Measurements from ENCODE around the gene TIMM10B. TPM values are rescaled to one million over a fixed set of nuclear protein-coding genes. Genes with fewer than 3 reads are reported as not detected.

The TIMM10B gene
- total RNA-seq, 2 experiments from 2014 or later = 29.2 to 47.0 TPM

- Mint-ChIP-seq H3K4me3 (no peak overlapping the region), H3K27me3 (no peaks in the 10 kb centered on the region), H3K36me3 (peaks cover 8% of the 10 kb centered on the region)
Observed at GRCh38 chr11:6475936-6476335, 5.4 kb upstream of the TIMM10B start.

DNA sequence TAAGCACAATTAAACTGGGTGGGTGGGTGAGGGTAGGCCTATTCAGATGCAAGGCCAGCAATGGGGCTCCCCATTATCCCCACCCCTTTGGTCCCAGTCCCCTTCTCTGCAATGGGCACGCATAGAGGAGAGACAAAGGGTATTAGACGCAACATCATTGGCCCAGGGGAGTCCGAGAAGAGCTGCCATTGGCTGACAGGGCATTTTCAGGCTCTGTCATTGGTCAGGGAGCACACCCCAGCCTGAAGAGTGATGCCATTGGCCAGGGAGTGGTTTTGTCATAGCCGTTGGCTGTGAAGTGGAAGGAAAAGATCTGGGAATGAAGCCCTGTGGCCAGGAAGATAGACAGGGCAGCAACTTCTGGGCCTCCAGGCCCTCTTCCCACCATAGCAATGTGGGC is 4.7 kb upstream of the TIMM10B start:
- CTCF ChIA-PET = interaction anchor here (1.0 to 4.3 kb wide), 2 partner anchors 98 to 122 kb away, joined by 3 to 19 read pairs; no protein-coding TSS in a partner anchor
- Mint-ChIP-seq H3K4me1 (peaks cover 23% of the 10 kb centered on the region), H3K9me3 (ENCODE audit: low read depth) (no peaks in the 10 kb centered on the region), H3K27ac (no peak overlapping the region), H3K27me3 (no peaks in the 10 kb centered on the region), H3K4me3 (no peak overlapping the region), H3K36me3 (peaks cover 10% of the 10 kb centered on the region)
- DNase-seq (no peak), ATAC-seq (no peak)

More at GRCh38 chr11:6475936-6476335, 5.4 kb upstream of the TIMM10B start:
- no peak for DNase-seq
- Mint-ChIP-seq H3K4me1 (peaks cover 27% of the 10 kb centered on the region), H3K27ac (no peak overlapping the region), H3K9me3 (ENCODE audit: low read depth) (no peaks in the 10 kb centered on the region)
- ATAC-seq = no peak
- CTCF ChIA-PET = interaction anchor here (1.0 to 4.3 kb wide), 3 partner anchors 9 to 121 kb away, joined by 3 to 19 read pairs (median 4); no protein-coding TSS in a partner anchor

DNA sequence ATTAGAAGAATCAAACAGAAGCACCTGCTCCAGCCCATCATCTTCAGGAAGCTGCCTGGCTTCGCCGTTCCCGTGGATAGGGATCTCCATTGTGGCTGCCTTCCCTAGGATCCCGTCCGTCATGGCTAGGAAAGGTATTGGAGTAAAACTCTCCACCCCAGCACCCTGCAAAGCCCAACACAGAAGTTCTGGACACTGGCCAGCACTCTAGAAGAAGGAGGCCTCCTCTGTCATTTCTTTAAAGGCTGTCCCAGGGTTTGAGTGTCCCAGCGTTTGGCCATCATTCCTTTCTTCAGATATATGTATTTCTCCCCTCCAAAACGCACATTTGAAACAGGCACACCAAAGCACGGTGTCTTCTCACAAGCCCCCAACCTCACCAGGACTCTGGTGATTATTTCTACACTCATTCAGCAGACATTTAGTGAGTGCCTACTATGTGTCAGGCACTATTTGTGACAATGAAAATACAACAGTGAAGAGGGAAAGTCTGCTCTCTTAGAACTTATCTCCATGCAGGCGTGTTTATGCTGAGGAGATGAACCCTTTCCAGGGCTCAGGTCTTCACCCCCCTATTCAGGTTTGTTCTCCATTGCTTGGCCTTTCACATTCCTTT is 894 bp upstream of the TIMM10B start:
- ATAC-seq (no peak), DNase-seq (no peak)
- Mint-ChIP-seq H3K9me3 (ENCODE audit: low read depth) (no peaks in the 10 kb centered on the region), H3K4me3 (peak overlapping the region; percentile 86), H3K27me3 (no peaks in the 10 kb centered on the region), H3K4me1 (peaks cover 32% of the 10 kb centered on the region), H3K36me3 (peaks cover 23% of the 10 kb centered on the region), H3K27ac (peak overlapping the region; percentile 95)
- CTCF ChIA-PET = interaction anchor here (0.9 to 3.7 kb wide), 2 partner anchors 37 to 101 kb away, joined by 3 to 39 read pairs; no protein-coding TSS in a partner anchor

GRCh38 chr11:6481924-6482275 is 599 bp downstream of the TIMM10B start:
- ATAC-seq (peak; percentile 2), DNase-seq (no peak)
- no peaks in the 10 kb centered on the region for H3K9me3 Mint-ChIP-seq (ENCODE audit: low read depth)
- H3K27ac Mint-ChIP-seq = peak overlapping the region; percentile 95
- CTCF ChIA-PET = interaction anchor here (0.9 to 3.7 kb wide), 12 partner anchors 12 to 201 kb away, joined by 3 to 39 read pairs (median 6); partner anchors contain the start of genes APBB1, MRPL17 and SMPD1
- peak overlapping the region; percentile 86 for H3K4me3 Mint-ChIP-seq
- H3K27me3 Mint-ChIP-seq = no peaks in the 10 kb centered on the region
- H3K36me3 Mint-ChIP-seq = peaks cover 21% of the 10 kb centered on the region
- H3K4me1 Mint-ChIP-seq = peaks cover 32% of the 10 kb centered on the region

GRCh38 chr11:6482441-6482840 is 1.1 kb downstream of the TIMM10B start:
- H3K4me1 Mint-ChIP-seq = peaks cover 32% of the 10 kb centered on the region
- H3K27me3 Mint-ChIP-seq = no peaks in the 10 kb centered on the region
- DNase-seq = no peak
- ATAC-seq = no peak
- peak overlapping the region; percentile 86 for H3K4me3 Mint-ChIP-seq
- H3K27ac Mint-ChIP-seq = peak overlapping the region; percentile 95
- H3K9me3 Mint-ChIP-seq (ENCODE audit: low read depth) = no peaks in the 10 kb centered on the region
- CTCF ChIA-PET = interaction anchor here (0.8 to 3.7 kb wide), 10 partner anchors 22 to 122 kb away, joined by 3 to 39 read pairs (median 6); partner anchors contain the start of genes APBB1 and SMPD1
- peaks cover 21% of the 10 kb centered on the region for H3K36me3 Mint-ChIP-seq

- H3K4me3 Mint-ChIP-seq = peak overlapping the region; percentile 86
- DNase-seq = no peak
- ATAC-seq = no peak
- peaks cover 23% of the 10 kb centered on the region for H3K36me3 Mint-ChIP-seq
- H3K4me1 Mint-ChIP-seq = peaks cover 32% of the 10 kb centered on the region
- H3K27ac Mint-ChIP-seq = peak overlapping the region; percentile 20
- CTCF ChIA-PET = interaction anchor here (0.8 to 3.7 kb wide), 6 partner anchors 23 to 122 kb away, joined by 3 to 39 read pairs (median 7); no protein-coding TSS in a partner anchor
- no peaks in the 10 kb centered on the region for H3K27me3 Mint-ChIP-seq
- no peaks in the 10 kb centered on the region for H3K9me3 Mint-ChIP-seq (ENCODE audit: low read depth)
Observed at GRCh38 chr11:6483015-6483414, 1.7 kb downstream of the TIMM10B start.

- Mint-ChIP-seq H3K4me3 (no peak overlapping the region), H3K9me3 (ENCODE audit: low read depth) (no peaks in the 10 kb centered on the region), H3K4me1 (peaks cover 19% of the 10 kb centered on the region), H3K27ac (no peak overlapping the region), H3K36me3 (peaks cover 26% of the 10 kb centered on the region), H3K27me3 (no peaks in the 10 kb centered on the region)
- DNase-seq (no peak), ATAC-seq (no peak)
- CTCF ChIA-PET = interaction anchor here (1.4 to 1.8 kb wide), 3 partner anchors 13 to 106 kb away, joined by 5 to 8 read pairs (median 6); no protein-coding TSS in a partner anchor
Observed at GRCh38 chr11:6485661-6486060, 4.4 kb downstream of the TIMM10B start.

- no peaks in the 10 kb centered on the region for H3K9me3 Mint-ChIP-seq (ENCODE audit: low read depth)
- DNase-seq (no peak), ATAC-seq (no peak)
- no peaks in the 10 kb centered on the region for H3K27me3 Mint-ChIP-seq
- no peak overlapping the region for H3K27ac Mint-ChIP-seq
- CTCF ChIA-PET = interaction anchor here (1.4 to 1.8 kb wide), 3 partner anchors 12 to 107 kb away, joined by 5 to 8 read pairs (median 6); no protein-coding TSS in a partner anchor
- H3K4me3 Mint-ChIP-seq = no peak overlapping the region
- peaks cover 17% of the 10 kb centered on the region for H3K4me1 Mint-ChIP-seq
- peaks cover 27% of the 10 kb centered on the region for H3K36me3 Mint-ChIP-seq
Observed at GRCh38 chr11:6486256-6486655, 5.0 kb downstream of the TIMM10B start.

GRCh38 chr11:6486938-6487337 is 5.6 kb downstream of the TIMM10B start:
- CTCF ChIA-PET = interaction anchor here (1.2 to 1.8 kb wide), 4 partner anchors 12 to 108 kb away, joined by 3 to 8 read pairs (median 6); no protein-coding TSS in a partner anchor
- DNase-seq (no peak), ATAC-seq (no peak)
- Mint-ChIP-seq H3K27me3 (no peaks in the 10 kb centered on the region), H3K4me1 (peaks cover 17% of the 10 kb centered on the region), H3K4me3 (no peak overlapping the region), H3K27ac (no peak overlapping the region), H3K36me3 (peaks cover 25% of the 10 kb centered on the region), H3K9me3 (ENCODE audit: low read depth) (no peaks in the 10 kb centered on the region)

- peaks cover 3% of the 10 kb centered on the region for H3K4me1 Mint-ChIP-seq
- H3K27ac Mint-ChIP-seq = no peak overlapping the region
- peaks cover 17% of the 10 kb centered on the region for H3K36me3 Mint-ChIP-seq
- DNase-seq (no peak), ATAC-seq (no peak)
- H3K9me3 Mint-ChIP-seq (ENCODE audit: low read depth) = no peaks in the 10 kb centered on the region
- no peaks in the 10 kb centered on the region for H3K27me3 Mint-ChIP-seq
- CTCF ChIA-PET = interaction anchor here (3.0 kb wide), 1 partner anchor 109 kb away, joined by 12 read pairs; no protein-coding TSS in a partner anchor
- no peak overlapping the region for H3K4me3 Mint-ChIP-seq
Observed at GRCh38 chr11:6488342-6488741, 7.0 kb downstream of the TIMM10B start.

- peak overlapping the region; percentile 4 for H3K27ac Mint-ChIP-seq
- DNase-seq = no peak
- H3K4me3 Mint-ChIP-seq = no peak overlapping the region
- H3K4me1 Mint-ChIP-seq = no peaks in the 10 kb centered on the region
- CTCF ChIA-PET = interaction anchor here (3.0 kb wide), 1 partner anchor 110 kb away, joined by 12 read pairs; no protein-coding TSS in a partner anchor
- no peaks in the 10 kb centered on the region for H3K27me3 Mint-ChIP-seq
- no peak for ATAC-seq
- H3K9me3 Mint-ChIP-seq (ENCODE audit: low read depth) = no peaks in the 10 kb centered on the region
- H3K36me3 Mint-ChIP-seq = peaks cover 15% of the 10 kb centered on the region
Observed at GRCh38 chr11:6488821-6489220, 7.5 kb downstream of the TIMM10B start.

GRCh38 chr11:6489306-6489705 is 8.0 kb downstream of the TIMM10B start:
- ATAC-seq = no peak
- Mint-ChIP-seq H3K36me3 (peaks cover 15% of the 10 kb centered on the region), H3K9me3 (ENCODE audit: low read depth) (no peaks in the 10 kb centered on the region), H3K4me3 (no peak overlapping the region), H3K27ac (no peak overlapping the region), H3K27me3 (no peaks in the 10 kb centered on the region), H3K4me1 (no peaks in the 10 kb centered on the region)
- DNase-seq = no peak
- CTCF ChIA-PET = interaction anchor here (1.3 to 3.0 kb wide), 2 partner anchors 12 to 110 kb away, joined by 4 to 12 read pairs; no protein-coding TSS in a partner anchor

GRCh38 chr11:6497069-6497839 is 16.0 kb downstream of the TIMM10B start, which contains the start of gene DNHD1:
TSS of gene DNHD1 (plus strand) at chr11:6497280. CDS start at chr11:6498216, 936 bp downstream.
- H3K36me3 Mint-ChIP-seq = peaks cover 20% of the 10 kb centered on the region
- H3K27ac Mint-ChIP-seq = no peak within 1 kb of the TSS
- DNase-seq = no peak
- H3K27me3 Mint-ChIP-seq = no peaks in the 10 kb centered on the region
- CTCF ChIA-PET = interaction anchor here (1.0 kb wide), 1 partner anchor 134 kb away, joined by 3 read pairs; no protein-coding TSS in a partner anchor
- H3K4me3 Mint-ChIP-seq = no peak within 1 kb of the TSS
- no peaks in the 10 kb centered on the region for H3K9me3 Mint-ChIP-seq (ENCODE audit: low read depth)
- ATAC-seq = no peak
- peaks cover 8% of the 10 kb centered on the region for H3K4me1 Mint-ChIP-seq

Measured in activated CD8-positive, alpha-beta memory T cell treated with anti-CD3 and anti-CD28 coated beads, Interleukin-2, amount 10 ng/mL, durations not matched to agents 7 days and 5 days (primary cell).